ENCODE measurements around the gene SLC49A4.

- TF ChIP-seq ZNF223 (tag by site-specific recombination; IDR thresholded peaks at IDR 0.05) (no peak), BCL11A (tag by site-specific recombination; IDR thresholded peaks at IDR 0.05; ENCODE audit: low read depth) (no peak), REPIN1 (tag by site-specific recombination; IDR thresholded peaks at IDR 0.05; ENCODE audit: low read depth) (no peak), ZFP3 (tag by site-specific recombination; IDR thresholded peaks at IDR 0.05; ENCODE audit: low read depth) (no peak), GLIS2 (tag by site-specific recombination; IDR thresholded peaks at IDR 0.05) (no peak), ZBTB7A (tag by site-specific recombination; IDR thresholded peaks at IDR 0.05; ENCODE audit: low read depth) (no peak)
- TF ChIP-seq, protein P1, sequence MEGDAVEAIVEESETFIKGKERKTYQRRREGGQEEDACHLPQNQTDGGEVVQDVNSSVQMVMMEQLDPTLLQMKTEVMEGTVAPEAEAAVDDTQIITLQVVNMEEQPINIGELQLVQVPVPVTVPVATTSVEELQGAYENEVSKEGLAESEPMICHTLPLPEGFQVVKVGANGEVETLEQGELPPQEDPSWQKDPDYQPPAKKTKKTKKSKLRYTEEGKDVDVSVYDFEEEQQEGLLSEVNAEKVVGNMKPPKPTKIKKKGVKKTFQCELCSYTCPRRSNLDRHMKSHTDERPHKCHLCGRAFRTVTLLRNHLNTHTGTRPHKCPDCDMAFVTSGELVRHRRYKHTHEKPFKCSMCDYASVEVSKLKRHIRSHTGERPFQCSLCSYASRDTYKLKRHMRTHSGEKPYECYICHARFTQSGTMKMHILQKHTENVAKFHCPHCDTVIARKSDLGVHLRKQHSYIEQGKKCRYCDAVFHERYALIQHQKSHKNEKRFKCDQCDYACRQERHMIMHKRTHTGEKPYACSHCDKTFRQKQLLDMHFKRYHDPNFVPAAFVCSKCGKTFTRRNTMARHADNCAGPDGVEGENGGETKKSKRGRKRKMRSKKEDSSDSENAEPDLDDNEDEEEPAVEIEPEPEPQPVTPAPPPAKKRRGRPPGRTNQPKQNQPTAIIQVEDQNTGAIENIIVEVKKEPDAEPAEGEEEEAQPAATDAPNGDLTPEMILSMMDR (tag by site-specific recombination; IDR thresholded peaks at IDR 0.05): no peak
- TF ChIP-seq, protein P2, sequence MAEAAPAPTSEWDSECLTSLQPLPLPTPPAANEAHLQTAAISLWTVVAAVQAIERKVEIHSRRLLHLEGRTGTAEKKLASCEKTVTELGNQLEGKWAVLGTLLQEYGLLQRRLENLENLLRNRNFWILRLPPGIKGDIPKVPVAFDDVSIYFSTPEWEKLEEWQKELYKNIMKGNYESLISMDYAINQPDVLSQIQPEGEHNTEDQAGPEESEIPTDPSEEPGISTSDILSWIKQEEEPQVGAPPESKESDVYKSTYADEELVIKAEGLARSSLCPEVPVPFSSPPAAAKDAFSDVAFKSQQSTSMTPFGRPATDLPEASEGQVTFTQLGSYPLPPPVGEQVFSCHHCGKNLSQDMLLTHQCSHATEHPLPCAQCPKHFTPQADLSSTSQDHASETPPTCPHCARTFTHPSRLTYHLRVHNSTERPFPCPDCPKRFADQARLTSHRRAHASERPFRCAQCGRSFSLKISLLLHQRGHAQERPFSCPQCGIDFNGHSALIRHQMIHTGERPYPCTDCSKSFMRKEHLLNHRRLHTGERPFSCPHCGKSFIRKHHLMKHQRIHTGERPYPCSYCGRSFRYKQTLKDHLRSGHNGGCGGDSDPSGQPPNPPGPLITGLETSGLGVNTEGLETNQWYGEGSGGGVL (tag by site-specific recombination; IDR thresholded peaks at IDR 0.05): no peak
Observed at GRCh38 chr3:122926811-122927210, 131.9 kb downstream of the SLC49A4 start.
